ENCODE results near the gene ZNF467.

The ZNF467 gene

GRCh38 chr7:149727053-149727898 is 46.1 kb downstream of the ZNF467 start:
- no peak overlapping the region for H3K9ac ChIP-seq
- no peaks in the 10 kb centered on the region for H3K36me3 ChIP-seq (ENCODE audit: control insufficient read depth, insufficient read depth, low read length)
- no peak overlapping the region for H3K4me3 ChIP-seq (ENCODE audit: low read depth, low read length)
- H3K4me2 ChIP-seq (ENCODE audit: low read length): no peak overlapping the region
- H3K9me3 ChIP-seq (ENCODE audit: control insufficient read depth, low read length): no peaks in the 10 kb centered on the region
- no peaks in the 10 kb centered on the region for H3K4me1 ChIP-seq
- no peak for TF ChIP-seq CTCF (IDR thresholded peaks at IDR 0.05)
- no peaks in the 10 kb centered on the region for H3K27me3 ChIP-seq (ENCODE audit: control insufficient read depth, insufficient read depth, low read length)
- H3K27ac ChIP-seq: no peak overlapping the region
- H2AFZ ChIP-seq: no peak overlapping the region
- no peaks in the 10 kb centered on the region for H3K79me2 ChIP-seq

GRCh38 chr7:149725916-149726315 is 47.5 kb downstream of the ZNF467 start:
- H2AFZ ChIP-seq: no peak overlapping the region
- H3K36me3 ChIP-seq (ENCODE audit: control insufficient read depth, insufficient read depth, low read length): no peaks in the 10 kb centered on the region
- H3K4me3 ChIP-seq (ENCODE audit: low read depth, low read length): no peak overlapping the region
- no peaks in the 10 kb centered on the region for H3K9me3 ChIP-seq (ENCODE audit: control insufficient read depth, low read length)
- no peak overlapping the region for H3K4me2 ChIP-seq (ENCODE audit: low read length)
- H3K79me2 ChIP-seq: no peaks in the 10 kb centered on the region
- H3K27ac ChIP-seq: no peak overlapping the region
- no peak overlapping the region for H3K9ac ChIP-seq
- no peak for TF ChIP-seq CTCF (IDR thresholded peaks at IDR 0.05)
- no peaks in the 10 kb centered on the region for H3K4me1 ChIP-seq
- H3K27me3 ChIP-seq (ENCODE audit: control insufficient read depth, insufficient read depth, low read length): no peaks in the 10 kb centered on the region

- Histone ChIP-seq H3K27ac (no peak overlapping the region), H3K4me1 (no peaks in the 10 kb centered on the region)
Measured at GRCh38 chr7:149725426-149725821, 48.0 kb downstream of the ZNF467 start.

GRCh38 chr7:149724661-149725425 is 48.5 kb downstream of the ZNF467 start:
- Histone ChIP-seq H3K36me3 (ENCODE audit: control insufficient read depth, insufficient read depth, low read length) (no peaks in the 10 kb centered on the region), H2AFZ (no peak overlapping the region), H3K79me2 (no peaks in the 10 kb centered on the region), H3K27me3 (ENCODE audit: control insufficient read depth, insufficient read depth, low read length) (no peaks in the 10 kb centered on the region), H3K9ac (no peak overlapping the region), H3K4me1 (no peaks in the 10 kb centered on the region), H3K9me3 (ENCODE audit: control insufficient read depth, low read length) (no peaks in the 10 kb centered on the region), H3K4me2 (ENCODE audit: low read length) (no peak overlapping the region), H3K4me3 (ENCODE audit: low read depth, low read length) (no peak overlapping the region), H3K27ac (no peak overlapping the region)
- TF ChIP-seq CTCF (IDR thresholded peaks at IDR 0.05): no peak

More at GRCh38 chr7:149725426-149725821, 48.0 kb downstream of the ZNF467 start:
- Histone ChIP-seq H3K9ac (no peak overlapping the region), H3K27me3 (ENCODE audit: control insufficient read depth, insufficient read depth, low read length) (no peaks in the 10 kb centered on the region), H3K4me2 (ENCODE audit: low read length) (no peak overlapping the region), H3K9me3 (ENCODE audit: control insufficient read depth, low read length) (no peaks in the 10 kb centered on the region), H3K79me2 (no peaks in the 10 kb centered on the region), H2AFZ (no peak overlapping the region), H3K36me3 (ENCODE audit: control insufficient read depth, insufficient read depth, low read length) (no peaks in the 10 kb centered on the region), H3K4me3 (ENCODE audit: low read depth, low read length) (no peak overlapping the region)
- TF ChIP-seq CTCF (IDR thresholded peaks at IDR 0.05): no peak

Data from parathyroid adenoma (tissue), 2 donors.